Medulla oblongata (tissue), 1 donor: ENCODE measurements around the gene UBALD1.

Source experiments
- DNase-seq: peaks from one replicate; pipeline ENCODE4 v3.0.0-alpha.2; 2015; ENCODE audit errors: extremely low spot score

The UBALD1 gene

GRCh38 chr16:4646773-4647643, 32.3 kb upstream of the UBALD1 start:
- no peak for DNase-seq

- no peak for DNase-seq
Observed at GRCh38 chr16:4641895-4642294, 27.2 kb upstream of the UBALD1 start.

GRCh38 chr16:4641306-4641687, 26.6 kb upstream of the UBALD1 start:
- DNase-seq: no peak

GRCh38 chr16:4640572-4641305, 26.1 kb upstream of the UBALD1 start:
- DNase-seq: no peak

GRCh38 chr16:4639899-4640509, 25.3 kb upstream of the UBALD1 start:
- no peak for DNase-seq

GRCh38 chr16:4637501-4638166, 22.9 kb upstream of the UBALD1 start:
- peak; percentile 43 for DNase-seq

GRCh38 chr16:4636196-4636595, 21.5 kb upstream of the UBALD1 start:
- no peak for DNase-seq

- peak; percentile 51 for DNase-seq
Observed at GRCh38 chr16:4634768-4635167, 20.1 kb upstream of the UBALD1 start.

- DNase-seq: no peak
Observed at GRCh38 chr16:4633910-4634635, 19.4 kb upstream of the UBALD1 start.

- DNase-seq: no peak
Observed at GRCh38 chr16:4631444-4631843, 16.8 kb upstream of the UBALD1 start.

GRCh38 chr16:4628283-4628682, 13.6 kb upstream of the UBALD1 start:
- no peak for DNase-seq

- DNase-seq: no peak
Observed at GRCh38 chr16:4626396-4626795, 11.7 kb upstream of the UBALD1 start.

- DNase-seq: no peak
Observed at GRCh38 chr16:4625560-4626159, 11.0 kb upstream of the UBALD1 start.

- peak; percentile 66 for DNase-seq
Observed at GRCh38 chr16:4624827-4625559, 10.3 kb upstream of the UBALD1 start.

GRCh38 chr16:4624015-4624826, 9.5 kb upstream of the UBALD1 start, which contains the start of gene MGRN1:
Gene MGRN1, plus strand, starts transcription at chr16:4624826. Its CDS starts 135 bp downstream, at chr16:4624961.
- peak; percentile 99 for DNase-seq

GRCh38 chr16:4623593-4623992, 8.9 kb upstream of the UBALD1 start:
- DNase-seq: no peak

GRCh38 chr16:4618645-4619418, 4.1 kb upstream of the UBALD1 start:
- DNase-seq: no peak

- DNase-seq: no peak
Observed at GRCh38 chr16:4617880-4618279, 3.2 kb upstream of the UBALD1 start.
